ENCODE measurements around the gene SUPT7L. TPM values are rescaled to one million over a fixed set of nuclear protein-coding genes. Genes with fewer than 3 reads are reported as not detected.

The SUPT7L gene
- total RNA-seq, 1 donor: 36.7 TPM

DNA sequence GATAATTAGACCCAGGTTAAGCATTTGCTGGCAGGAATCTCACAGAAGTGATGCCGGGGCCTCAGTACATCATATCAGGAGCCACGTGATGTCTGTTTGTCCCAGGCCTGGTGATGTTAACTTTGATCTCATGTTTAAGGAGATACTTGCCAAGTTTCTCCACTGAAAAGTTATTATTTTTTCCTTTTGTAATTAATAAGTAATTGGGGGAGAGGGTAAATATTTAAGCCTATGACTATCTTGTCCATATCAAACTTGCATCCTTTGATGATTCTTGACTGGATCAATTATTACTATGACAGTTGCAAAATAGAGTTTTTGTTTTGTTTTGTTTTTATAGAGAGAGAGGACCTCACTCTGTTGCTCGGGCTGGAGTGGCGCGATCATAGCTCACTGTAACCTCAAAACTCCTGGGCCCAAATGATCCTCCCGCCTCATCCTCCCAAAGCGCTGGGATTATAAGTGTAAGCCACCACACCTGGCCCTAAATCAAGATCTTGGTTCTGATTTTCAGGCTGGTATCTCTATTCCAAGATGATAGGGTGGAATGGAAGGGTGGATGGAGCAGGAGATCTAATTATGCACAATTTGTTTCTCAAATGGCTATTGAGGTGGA is 46.7 kb upstream of the SUPT7L start:
- no peak overlapping the region for H3K4me3 ChIP-seq (ENCODE audit: low read depth, low read length)
- no peak for DNase-seq (ENCODE audit: low read depth)
- TF ChIP-seq, protein P1, sequence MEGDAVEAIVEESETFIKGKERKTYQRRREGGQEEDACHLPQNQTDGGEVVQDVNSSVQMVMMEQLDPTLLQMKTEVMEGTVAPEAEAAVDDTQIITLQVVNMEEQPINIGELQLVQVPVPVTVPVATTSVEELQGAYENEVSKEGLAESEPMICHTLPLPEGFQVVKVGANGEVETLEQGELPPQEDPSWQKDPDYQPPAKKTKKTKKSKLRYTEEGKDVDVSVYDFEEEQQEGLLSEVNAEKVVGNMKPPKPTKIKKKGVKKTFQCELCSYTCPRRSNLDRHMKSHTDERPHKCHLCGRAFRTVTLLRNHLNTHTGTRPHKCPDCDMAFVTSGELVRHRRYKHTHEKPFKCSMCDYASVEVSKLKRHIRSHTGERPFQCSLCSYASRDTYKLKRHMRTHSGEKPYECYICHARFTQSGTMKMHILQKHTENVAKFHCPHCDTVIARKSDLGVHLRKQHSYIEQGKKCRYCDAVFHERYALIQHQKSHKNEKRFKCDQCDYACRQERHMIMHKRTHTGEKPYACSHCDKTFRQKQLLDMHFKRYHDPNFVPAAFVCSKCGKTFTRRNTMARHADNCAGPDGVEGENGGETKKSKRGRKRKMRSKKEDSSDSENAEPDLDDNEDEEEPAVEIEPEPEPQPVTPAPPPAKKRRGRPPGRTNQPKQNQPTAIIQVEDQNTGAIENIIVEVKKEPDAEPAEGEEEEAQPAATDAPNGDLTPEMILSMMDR (IDR thresholded peaks at IDR 0.05; ENCODE audit: insufficient read depth, low read length): no peak

GRCh38 chr2:27709326-27709725 is 45.9 kb upstream of the SUPT7L start:
- DNase-seq (ENCODE audit: low read depth): no peak
- TF ChIP-seq, protein P1 (IDR thresholded peaks at IDR 0.05; ENCODE audit: insufficient read depth, low read length): no peak
- no peak overlapping the region for H3K4me3 ChIP-seq (ENCODE audit: low read depth, low read length)

DNA sequence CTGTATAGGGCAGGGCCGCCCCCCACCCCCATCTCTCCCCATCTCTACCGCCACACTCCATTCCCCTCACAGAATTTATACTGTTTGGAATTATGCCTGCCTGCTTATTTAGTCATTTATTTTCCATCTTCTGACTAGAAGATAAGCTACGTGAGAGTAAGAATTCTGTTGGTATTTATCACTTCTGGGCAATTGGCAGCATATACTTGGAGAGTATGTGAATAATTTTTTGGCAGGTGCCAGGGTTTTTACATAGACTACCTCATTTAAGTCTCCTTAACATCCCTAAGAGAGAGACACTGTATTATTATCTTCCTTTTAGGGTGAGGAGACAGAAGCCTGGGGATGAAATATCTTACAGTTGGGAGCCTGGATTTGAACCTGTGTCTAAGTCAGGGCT is 45.3 kb upstream of the SUPT7L start:
- peak; percentile 71 for DNase-seq (ENCODE audit: low read depth)
- TF ChIP-seq, protein P1 (IDR thresholded peaks at IDR 0.05; ENCODE audit: insufficient read depth, low read length): no peak
- no peak overlapping the region for H3K4me3 ChIP-seq (ENCODE audit: low read depth, low read length)

- TF ChIP-seq, protein P1 (IDR thresholded peaks at IDR 0.05; ENCODE audit: insufficient read depth, low read length): no peak
- no peak for DNase-seq (ENCODE audit: low read depth)
- no peak overlapping the region for H3K4me3 ChIP-seq (ENCODE audit: low read depth, low read length)
Measured at GRCh38 chr2:27708257-27708654, 44.8 kb upstream of the SUPT7L start.

DNA sequence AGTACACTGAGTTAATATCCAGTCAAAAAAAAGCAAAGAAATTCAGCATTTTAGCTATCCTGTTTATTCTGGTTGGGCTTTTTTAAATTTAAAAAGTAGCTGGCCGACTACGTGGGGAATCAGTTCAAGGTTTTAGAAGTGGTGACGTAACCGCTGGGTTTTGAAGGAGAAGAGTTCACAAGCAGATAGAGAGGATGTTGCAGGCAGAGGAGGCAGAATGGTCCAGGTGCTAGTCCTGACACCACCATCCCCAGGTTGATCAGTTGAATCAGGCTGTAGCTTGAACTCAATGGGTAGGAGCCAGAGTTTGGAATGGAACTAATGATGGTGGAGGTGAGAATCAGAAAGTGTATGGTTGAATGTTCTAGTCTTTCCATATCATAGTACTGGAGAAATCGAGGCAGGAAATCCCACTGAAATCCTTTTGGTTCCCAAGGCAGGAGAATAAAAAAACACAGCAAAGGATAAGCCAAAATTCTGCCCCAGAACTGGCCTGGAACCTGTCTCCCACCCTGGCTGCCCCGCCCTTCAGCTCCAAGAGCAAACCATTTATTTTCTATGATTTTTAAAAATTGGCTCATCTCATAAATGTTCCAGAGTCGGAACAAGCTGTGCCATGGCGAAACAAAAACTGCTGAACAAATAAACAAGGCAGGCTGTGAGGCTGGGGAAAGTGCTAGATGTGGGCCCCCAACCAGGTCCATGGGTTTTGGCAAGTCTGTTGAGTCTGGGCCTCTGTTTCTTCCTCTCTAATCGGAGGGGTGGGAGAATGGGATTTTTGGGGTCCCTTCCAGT is 44.2 kb upstream of the SUPT7L start:
- TF ChIP-seq, protein P1 (IDR thresholded peaks at IDR 0.05; ENCODE audit: insufficient read depth, low read length): no peak
- H3K4me3 ChIP-seq (ENCODE audit: low read depth, low read length): no peak overlapping the region
- DNase-seq (ENCODE audit: low read depth): peak; percentile 32

DNA sequence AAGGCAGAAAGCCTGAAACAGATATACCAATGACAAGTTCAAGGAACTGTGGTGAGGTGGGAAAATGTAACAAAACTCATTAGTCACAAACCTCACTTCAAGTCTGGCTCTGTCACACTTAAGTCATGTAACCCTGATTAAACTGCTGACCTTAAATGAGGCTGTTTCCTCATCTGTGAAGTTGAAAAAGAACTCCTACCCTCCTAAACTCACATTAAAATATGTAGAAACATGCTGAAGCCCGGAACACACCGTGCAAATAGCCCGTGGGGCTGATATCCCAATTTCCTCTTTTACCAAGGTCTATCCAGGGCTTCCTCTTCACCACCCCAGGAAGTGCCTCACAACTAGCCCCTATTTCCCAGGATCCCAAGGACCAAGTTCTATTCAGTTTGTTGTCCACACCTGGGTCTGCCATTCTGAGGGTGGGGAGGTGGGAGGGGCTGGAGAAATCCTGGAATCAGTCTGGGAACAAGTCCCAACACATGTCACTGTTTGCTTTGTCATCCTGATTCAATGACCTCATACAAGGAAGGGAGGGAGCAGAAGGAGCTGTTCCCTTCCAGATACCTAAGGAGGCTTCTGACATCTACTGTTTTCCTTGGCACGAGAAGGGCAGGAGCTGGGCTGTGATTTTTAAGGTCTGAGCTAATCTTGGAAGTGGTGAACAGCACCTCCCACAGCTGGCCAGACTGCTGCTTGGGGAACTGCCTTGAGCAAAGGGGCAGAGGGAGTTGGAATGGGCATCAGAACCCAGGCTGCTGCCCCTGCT is 42.6 kb upstream of the SUPT7L start:
- DNase-seq (ENCODE audit: low read depth): peak; percentile 99
- H3K4me3 ChIP-seq (ENCODE audit: low read depth, low read length): no peak overlapping the region
- TF ChIP-seq, protein P1 (IDR thresholded peaks at IDR 0.05; ENCODE audit: insufficient read depth, low read length): no peak

All from fibroblast of the aortic adventitia (primary cell).